HG03442 (cell line): Measurements from ENCODE around the gene NAB1.
A peak's percentile ranks its signal among the peaks of the same experiment; 100 is the strongest.
"Not testable (repeated sequence)": the region's sequence is repeated elsewhere in the genome, so short reads cannot be mapped to it uniquely, and the experiment has no call there.

Source experiments
- ATAC-seq: cut with Tn5 transposase; IDR thresholded peaks from one replicate; pipeline ENCODE4 v1.9.1; 2021; ENCODE audit warnings: mild to moderate bottlenecking, moderate library complexity; ENCODE audit not compliant: unreplicated experiment

The NAB1 gene, protein sequence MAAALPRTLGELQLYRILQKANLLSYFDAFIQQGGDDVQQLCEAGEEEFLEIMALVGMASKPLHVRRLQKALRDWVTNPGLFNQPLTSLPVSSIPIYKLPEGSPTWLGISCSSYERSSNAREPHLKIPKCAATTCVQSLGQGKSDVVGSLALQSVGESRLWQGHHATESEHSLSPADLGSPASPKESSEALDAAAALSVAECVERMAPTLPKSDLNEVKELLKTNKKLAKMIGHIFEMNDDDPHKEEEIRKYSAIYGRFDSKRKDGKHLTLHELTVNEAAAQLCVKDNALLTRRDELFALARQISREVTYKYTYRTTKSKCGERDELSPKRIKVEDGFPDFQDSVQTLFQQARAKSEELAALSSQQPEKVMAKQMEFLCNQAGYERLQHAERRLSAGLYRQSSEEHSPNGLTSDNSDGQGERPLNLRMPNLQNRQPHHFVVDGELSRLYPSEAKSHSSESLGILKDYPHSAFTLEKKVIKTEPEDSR

DNA sequence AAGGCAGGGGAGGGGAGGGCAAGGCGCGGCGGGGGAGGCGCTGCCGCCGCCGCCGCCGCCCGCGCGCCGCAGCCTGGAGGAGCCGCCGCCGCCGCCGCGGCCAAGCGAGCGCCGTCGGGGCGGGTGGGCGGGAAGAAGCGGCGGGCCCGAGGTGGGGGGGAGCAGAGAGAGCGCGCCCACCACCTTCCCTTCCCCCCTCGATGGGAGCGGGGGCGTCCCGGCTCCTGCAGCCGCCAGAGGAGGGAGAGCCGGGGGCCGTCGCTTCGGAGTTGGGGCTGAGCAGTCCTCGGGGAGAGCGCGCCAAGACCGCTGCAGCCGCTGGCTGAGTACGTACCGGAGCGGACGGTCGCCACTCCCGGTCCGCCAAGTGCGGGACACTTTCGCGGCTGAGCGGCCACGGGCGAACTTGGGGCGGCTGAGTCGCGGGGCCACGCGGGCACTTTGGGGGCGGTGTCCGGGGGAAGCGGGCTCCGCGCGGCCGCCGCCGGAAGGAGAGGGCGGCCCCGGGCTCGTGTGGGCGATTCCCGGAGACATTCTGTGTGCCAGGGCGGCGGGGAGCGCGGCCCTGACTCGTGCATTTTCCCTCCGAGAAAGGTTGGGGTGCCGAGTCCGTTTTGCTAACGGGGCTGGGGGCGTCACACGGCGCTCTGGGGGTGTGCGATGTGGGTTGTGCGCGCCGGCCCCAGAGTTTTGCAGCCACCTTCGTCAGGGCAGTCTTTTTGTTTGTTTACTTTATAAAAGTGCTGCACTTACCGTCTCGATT lies at the start of gene NAB1:
TSS of gene NAB1 (plus strand) at position 49 of the 763 bp plus-strand sequence. CDS start 10,094 bp downstream, outside the sequence.
- peak; percentile 39 for ATAC-seq

DNA sequence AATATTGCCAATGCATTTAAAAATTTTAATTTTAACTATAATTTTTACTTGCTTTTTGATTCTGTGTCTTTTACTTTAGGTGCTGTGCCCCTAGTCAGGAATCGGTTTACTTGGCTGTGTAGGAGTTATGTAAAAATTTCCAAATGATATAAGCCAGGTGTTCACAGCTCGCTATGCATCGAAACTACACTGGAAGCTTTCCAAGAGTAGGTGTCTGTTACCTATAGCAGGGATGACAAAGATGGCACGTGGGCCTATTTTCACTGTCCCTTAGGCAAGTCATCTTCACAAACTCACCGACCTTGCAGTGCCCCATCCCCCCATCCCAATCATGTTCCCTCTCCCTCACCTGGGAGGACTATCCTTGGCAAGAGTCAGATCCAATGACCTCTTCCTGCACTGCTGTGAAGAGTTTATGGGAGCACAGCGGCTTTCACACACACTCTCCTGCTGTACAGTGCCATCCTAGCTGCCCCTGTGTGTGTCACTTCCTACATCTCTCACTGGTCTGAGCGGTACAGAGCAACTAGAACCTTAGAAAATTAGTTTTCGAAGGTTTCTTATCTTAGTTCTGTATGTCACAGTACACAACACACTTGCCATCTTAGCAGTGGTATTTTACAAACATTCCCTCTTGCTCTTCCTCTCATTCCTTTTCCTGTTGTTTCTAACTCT lies 49.2 kb upstream of the NAB1 start:
- ATAC-seq: no peak

DNA sequence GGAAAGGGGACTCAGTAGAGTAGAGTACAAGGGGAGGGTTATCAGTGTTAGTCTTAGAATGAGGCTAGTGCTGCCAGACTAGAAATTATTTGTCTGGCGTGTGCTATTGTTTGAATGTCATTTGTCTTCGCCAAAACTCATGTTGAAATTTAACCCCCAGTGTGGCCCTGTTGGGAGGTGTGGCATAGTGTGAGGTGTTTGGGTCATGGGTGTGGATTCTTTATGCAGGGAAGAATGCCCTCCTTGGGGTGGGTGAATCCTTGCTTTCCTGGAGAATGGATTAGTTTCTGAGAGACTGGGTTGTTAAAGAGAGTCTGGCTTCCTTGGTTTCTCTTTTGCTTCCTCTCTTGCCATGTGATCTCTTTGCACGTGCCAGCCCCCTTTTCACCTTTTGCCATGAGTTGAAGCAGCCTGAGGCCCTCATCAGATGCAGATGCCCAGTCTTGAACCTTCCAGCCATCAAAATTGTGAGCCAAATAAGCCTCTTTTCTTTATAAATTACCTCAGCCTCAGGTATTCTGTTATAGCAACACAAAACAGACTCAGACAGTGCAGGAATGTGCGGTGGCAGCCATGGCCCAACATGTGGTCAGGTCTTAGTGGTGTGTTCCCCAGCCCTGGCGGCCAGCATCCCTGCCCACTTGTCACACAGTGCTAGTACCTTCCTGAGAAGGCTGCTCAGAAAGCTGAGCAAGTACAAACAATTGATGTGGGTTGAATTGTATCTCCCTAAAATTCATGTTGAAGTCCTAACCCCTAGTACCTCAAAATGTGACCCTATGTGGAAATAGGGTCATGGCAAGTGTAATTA lies 48.4 kb upstream of the NAB1 start:
- no peak for ATAC-seq

DNA sequence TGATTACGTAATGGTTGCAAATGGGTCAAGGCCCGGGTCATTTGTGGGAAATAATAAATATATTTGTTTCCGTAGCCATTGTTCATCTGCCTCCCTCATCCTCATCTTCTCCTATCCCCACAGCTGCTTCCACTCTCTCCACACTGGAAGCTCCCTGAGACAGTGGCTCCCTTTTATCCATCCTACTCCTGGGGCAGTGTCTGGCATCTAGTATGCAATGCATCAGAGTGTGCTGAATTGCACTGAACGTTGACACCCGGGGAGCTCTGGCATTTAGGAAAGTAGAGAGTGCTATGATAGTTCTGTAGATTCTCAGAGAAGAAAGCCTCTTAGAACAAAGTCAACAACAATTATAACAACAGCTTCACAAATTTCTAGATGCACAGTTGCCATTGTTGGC lies 45.5 kb upstream of the NAB1 start:
- ATAC-seq: no peak

DNA sequence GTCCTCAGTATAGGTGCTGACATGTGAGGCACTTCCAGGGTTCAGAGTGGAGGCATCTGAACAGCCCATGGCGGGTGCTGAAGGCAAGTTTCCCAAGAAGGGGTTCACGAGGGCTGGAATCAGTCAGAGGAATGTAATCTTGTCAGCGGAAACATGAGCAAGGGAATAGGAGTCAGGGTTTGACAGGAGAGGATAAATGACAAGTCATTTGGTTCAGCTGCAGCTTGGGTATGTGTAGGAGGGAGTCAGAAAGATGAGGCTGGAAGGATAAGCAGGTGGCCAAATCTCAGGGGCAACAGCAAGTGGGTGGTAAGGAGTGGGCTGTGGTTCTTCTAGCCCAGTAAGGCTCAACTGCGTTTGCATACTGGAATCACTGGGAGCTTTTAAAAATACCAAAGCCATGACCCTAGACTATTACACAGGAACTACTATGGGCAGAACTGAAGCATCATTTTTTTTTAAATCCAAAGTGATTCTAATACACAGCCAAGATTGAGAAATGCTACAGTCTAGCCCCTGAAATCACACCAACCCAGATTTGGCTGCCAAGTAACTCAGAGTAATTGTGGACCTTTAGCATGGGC lies 41.8 kb upstream of the NAB1 start:
- ATAC-seq: peak; percentile 39

DNA sequence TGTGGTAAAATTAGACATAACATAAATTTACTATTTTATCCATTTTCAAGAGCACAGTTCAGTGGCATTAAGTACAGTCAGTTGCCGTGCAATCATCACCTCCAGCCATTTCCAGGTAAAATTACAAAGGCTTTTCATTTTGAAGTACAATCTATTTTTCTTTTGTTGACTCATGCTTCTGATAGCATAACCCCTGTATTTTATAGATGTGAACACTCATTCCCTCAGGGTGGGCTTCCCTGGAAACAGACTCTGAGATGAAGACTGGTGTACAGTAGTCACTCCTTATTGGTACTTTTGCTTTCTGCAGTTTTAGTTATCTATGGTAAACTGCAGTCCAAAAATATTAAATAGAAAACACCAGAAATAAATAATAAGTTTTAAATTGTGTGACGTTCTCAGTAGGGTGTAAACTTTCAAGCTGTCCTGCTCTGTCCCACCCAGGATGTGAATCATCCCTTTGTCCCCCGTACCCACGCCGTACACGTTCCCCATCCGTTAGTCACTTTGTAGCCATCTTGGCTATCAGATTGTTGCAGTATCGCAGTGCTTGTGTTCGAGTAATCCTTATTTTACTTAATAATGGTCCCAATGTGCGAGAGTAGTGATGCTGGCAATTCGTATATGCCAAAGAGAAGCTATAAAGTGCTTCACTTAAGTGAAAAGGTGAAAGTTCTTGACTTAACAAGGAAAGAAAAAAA lies 41.1 kb upstream of the NAB1 start:
- no peak for ATAC-seq

DNA sequence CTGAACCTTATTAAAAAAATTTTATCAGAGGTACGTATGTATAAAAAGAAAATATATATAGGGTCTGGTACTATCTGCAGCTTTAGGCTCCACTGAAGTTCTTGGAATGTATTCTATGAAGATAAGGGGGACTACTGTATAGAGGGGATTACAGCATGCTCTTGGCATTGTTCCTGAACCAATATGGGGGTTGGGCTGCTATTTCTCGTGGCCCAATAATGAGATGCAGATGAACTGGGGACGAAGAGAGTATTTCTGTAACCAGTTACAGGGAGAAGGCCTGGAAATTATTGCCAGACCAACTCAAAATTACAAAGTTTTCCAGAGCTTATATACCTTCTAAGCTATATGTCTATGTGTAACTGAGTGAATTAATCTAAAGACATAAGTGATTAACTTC lies 40.0 kb upstream of the NAB1 start:
- not testable (repeated sequence) for ATAC-seq

DNA sequence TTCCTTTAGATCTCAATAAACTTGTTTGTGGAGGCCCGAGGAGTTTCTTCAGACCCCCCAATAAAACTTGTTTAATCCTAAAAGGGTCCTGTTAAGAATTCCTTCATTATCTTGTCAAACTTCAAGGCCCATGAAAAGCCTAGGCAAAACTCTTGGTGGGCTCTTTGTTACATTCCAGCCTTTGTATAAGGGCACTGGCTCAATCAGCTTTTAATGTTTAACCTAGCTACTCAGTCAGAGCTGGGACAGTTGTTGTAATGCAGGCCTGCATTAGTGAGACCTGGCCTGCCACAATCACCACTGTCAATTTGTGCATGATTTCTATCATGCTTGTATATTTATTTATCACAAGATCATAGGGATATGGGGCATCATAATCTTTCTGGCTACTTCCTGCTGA lies 39.5 kb upstream of the NAB1 start:
- ATAC-seq: not testable (repeated sequence)

DNA sequence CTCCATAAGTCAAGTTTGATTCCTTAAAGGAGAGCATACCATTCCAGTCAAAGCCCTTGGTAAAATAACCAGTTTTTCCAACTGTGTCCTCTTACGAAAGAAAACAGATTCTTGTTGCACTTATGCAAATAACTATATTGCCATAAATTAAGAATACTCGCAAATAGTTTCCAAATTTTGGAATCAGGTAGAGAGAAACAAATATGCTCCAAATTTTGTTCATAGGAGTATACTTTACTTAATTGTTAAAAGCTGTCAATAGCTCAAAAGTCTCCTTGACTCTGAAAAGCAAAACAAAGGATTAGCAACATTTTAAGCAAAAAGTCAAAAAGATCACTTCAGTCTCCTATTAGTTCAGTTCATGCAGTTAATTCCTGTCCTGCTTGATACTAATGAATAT lies 38.4 kb upstream of the NAB1 start:
- not testable (repeated sequence) for ATAC-seq

DNA sequence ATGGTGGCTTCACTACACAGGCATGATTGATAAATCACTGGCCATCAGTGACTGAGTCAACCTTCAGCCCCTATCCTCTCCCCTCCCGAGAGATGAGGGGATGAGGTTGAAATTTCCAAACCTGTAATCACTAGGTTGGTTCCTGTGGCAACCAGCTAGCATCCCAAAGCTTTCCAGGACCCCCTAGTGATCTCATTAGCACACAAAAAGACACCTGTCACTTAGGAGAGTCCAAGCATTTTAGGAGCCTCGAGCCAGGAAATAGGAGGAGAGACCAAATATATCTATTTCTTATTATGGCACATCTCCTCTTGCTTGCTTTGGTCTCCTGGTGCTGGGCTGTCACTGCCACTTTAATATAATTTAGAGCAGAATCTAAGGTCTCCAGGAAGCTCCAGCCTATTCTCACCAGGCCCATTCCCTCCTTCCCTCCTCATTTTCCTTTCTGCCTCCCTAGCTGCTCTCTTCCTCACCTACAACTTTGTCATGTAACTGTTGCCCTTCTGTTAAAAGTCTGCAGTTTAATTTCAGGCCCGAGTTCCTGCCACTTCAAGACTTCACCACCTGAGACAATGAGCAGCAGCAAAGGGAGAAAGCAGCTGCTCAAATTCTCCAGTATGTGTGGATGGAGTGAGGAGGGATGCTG lies 33.2 kb upstream of the NAB1 start:
- no peak for ATAC-seq

DNA sequence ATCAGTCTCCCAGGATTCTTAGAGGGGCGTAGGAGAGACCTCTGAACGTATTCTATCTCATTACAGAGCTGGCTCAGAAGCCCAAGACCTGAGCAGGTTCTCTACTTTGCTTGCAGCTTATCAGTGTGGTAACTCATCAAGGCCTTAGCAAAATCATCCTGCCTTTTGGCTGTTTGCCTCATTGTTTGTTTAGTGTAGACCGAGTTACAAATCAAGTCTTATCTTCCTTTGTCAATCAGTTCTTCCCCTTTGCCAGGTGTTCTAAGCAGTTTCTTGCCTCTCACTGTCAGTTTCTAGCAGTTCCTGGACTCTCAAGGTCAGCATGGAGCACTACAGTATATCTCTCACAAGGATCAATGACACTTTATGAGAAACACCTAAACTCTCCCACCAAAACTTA lies 30.9 kb upstream of the NAB1 start:
- ATAC-seq: no peak

DNA sequence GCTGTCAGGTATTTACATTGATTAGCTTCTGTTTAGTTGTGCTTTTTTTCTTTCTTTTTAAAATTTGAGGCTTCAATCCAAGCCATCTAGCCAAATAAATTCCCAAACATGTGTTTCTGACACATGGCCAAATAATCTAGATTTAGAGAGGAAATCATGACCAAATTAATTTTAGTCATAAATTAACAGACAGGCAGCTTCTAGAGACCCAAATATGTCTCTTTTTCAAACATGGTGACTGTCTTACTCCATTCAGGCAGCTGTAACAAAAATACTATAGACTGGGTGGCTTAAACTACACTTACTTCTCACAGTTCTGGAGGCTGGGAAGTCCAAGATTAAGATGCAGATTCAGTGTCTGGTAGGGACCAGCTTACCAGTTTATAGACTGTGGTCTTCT lies 23.2 kb upstream of the NAB1 start:
- no peak for ATAC-seq

DNA sequence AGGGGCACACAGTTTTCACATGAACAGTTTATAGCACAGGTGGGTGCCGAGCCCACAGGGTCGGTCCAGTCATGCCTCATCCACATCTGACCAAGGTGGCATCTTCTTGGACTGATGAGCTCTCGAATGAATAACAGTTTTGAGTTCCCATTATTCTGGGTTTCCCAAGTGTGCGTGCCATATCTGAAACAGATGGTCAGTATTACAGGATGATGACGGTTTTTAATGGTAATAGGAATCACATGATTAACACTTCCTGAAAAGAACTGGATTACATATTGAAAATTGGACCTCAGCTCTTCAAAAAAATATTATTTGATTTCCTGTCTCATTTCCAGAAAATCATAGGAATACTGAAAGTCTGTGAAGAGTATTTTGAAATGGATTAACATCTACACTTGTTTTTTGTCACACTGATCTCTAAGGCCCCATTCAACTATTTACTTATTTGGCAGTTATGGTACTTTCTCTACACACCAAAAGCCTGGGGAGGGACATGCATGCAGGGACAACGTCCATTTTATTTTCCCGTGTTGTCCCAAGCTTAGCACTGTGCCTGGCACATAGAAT lies 22.2 kb upstream of the NAB1 start:
- ATAC-seq: no peak

DNA sequence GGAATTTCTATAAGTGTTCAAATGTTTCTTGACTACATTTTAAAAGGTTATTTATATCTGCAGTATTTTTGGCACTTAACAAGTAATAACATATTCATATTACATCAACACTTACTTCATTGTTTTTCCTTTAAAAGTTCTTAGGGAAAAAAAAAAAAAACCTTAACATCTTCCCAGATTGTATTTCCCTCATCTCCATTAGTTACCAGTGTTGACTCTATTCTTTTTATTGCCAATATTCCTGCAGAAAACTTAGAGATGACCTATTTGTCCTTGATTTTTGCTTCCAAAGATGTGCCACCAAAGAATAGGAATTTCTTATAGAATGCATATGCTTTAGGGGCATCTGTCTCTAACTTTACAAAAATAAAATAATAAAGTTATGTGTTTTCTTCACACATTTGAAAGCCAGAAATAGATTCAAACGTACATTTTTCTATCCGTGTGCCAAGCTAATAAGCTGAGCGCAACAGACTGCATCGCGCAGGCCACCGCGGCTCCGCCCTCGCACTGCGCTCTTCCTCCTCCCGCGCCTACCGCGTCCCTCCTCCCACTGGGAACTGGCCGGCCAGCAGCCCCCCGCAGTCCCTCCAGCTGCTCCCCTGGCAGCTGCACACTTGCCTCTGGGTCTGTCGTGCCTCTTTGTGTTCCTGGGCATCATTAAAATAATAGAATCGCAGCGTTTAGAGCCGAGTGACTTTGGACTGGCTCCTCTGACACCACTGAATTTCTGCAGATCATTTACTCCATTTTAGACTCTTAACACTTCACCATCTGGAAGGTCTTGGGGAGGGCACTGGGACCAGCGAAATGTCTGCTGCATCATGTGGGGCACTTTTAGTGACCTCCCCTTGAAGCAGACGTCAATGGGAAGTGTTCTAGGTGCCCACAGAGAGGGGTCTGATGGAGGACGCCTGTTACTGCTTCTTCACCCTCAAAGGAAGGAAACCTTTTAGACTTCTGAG lies 21.2 kb upstream of the NAB1 start:
- ATAC-seq: peak; percentile 93

DNA sequence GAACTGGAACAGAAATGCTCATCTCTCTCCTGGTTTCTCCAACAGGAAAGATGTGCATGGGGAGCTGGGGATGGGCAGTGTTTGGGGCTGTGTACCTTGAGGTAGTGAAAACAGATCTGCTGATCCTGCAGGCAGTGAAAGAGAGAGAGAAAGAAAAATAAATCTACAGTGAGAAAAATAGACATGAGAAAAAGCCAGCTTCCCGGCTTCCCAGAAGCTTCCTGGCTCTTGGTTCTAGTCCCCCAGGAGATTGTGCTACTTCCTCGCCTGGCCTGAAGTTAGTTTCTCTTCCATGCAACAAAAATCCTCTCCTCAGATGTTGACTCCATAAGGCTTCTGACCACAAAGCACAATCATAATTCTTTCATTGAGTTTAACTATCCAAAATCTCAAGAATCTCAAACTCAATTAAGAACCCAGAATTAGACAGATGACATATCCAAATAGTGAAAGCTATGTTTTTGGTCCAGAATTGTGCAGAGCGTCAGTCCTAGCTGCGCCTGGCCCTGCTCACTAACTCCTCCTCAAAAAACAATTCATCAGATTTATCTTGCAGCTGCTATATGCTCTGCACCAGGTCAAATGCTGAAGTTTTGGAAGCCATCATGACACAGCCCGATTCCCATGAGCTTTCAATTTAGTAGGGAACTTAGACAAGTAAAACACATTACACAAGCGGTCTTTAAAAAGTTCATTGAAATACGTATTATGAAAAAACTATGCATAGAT lies 20.1 kb upstream of the NAB1 start:
- ATAC-seq: no peak

DNA sequence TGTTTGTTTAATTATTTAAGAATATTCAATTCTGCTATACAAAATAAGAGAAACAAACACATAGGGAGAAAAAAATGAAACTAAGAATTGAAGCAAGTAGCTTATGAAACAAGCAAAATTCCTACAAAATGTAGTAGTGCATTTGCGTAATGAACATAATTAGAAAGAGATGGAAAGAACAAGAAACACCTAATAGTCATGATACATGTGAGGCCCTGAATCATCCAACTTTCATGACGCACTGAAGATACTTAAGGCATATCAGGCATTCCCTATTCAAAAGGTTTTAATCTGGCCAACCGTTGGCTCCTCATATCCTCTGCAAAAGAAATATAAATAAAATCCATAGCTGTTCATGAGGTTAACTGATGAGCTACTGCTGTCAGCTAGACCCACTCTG lies 14.5 kb upstream of the NAB1 start:
- ATAC-seq: no peak

DNA sequence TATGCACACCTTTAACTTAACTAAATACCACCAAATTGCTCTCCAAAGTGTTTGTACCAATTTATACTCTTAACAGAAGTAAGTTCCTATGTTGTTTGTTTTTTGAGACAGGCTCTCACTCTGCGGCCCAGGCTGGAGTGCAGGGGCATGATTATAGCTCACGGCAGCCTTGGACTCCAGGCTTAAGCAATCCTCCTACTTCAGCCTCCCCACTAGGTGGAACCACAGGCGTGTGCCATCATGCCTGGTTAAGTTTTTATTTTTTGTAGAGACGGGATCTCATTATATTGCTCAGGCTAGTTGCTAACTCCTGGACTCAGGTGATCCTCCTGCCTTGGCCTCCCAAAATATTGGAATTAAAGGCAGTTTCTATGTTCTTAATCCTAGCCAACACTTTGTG lies 13.1 kb upstream of the NAB1 start:
- no peak for ATAC-seq
